Stimulated activated CD8-positive, alpha-beta memory T cell treated with anti-CD3 and anti-CD28 coated beads, Interleukin-15, amount 100 ng/mL, for 4 hours (primary cell): ENCODE measurements around the gene ULBP2.
"Not testable (repeated sequence)": the region's sequence is repeated elsewhere in the genome, so short reads cannot be mapped to it uniquely, and the experiment has no call there.

ENCODE experiments used
- DNase-seq, 2 donors: peaks; one replicate each; pipeline ENCODE4 v3.0.0-alpha.2; 2020; ENCODE audit warnings: low read depth in 2 of 2

ULBP2 gene

GRCh38 chr6:149927025-149927424 lies 14.8 kb upstream of the ULBP2 start:
- DNase-seq: not testable (repeated sequence)

- DNase-seq: no peak
Measured at GRCh38 chr6:149929422-149929821, 12.4 kb upstream of the ULBP2 start.

GRCh38 chr6:149931501-149931900 lies 10.3 kb upstream of the ULBP2 start:
- no peak for DNase-seq

GRCh38 chr6:149933036-149933435 lies 8.8 kb upstream of the ULBP2 start:
- DNase-seq: no peak

- no peak for DNase-seq
Measured at GRCh38 chr6:149933461-149933860, 8.4 kb upstream of the ULBP2 start.

GRCh38 chr6:149934249-149935156 lies 7.3 kb upstream of the ULBP2 start:
- peak in 1 of 2 donors; percentile 41 for DNase-seq

GRCh38 chr6:149935246-149935645 lies 6.6 kb upstream of the ULBP2 start:
- no peak for DNase-seq

- no peak for DNase-seq
Measured at GRCh38 chr6:149935668-149936067, 6.1 kb upstream of the ULBP2 start.

GRCh38 chr6:149936743-149937142 lies 5.1 kb upstream of the ULBP2 start:
- no peak for DNase-seq

GRCh38 chr6:149938013-149938570 lies 3.7 kb upstream of the ULBP2 start:
- DNase-seq: not testable (repeated sequence)

GRCh38 chr6:149938571-149939355 lies 3.1 kb upstream of the ULBP2 start:
- DNase-seq: no peak

- DNase-seq: no peak
Measured at GRCh38 chr6:149939356-149939648, 2.5 kb upstream of the ULBP2 start.

GRCh38 chr6:149939909-149940671 lies 1.7 kb upstream of the ULBP2 start:
- no peak for DNase-seq

GRCh38 chr6:149940672-149940982 lies 1.2 kb upstream of the ULBP2 start:
- DNase-seq: no peak

- no peak for DNase-seq
Measured at GRCh38 chr6:149942461-149942829, 631 bp downstream of the ULBP2 start.

- DNase-seq: not testable (repeated sequence)
Measured at GRCh38 chr6:149943321-149943720, 1.5 kb downstream of the ULBP2 start.

- not testable (repeated sequence) for DNase-seq
Measured at GRCh38 chr6:149945276-149945675, 3.5 kb downstream of the ULBP2 start.

- DNase-seq: not testable (repeated sequence)
Measured at GRCh38 chr6:149946631-149947030, 4.8 kb downstream of the ULBP2 start.

- not testable (repeated sequence) for DNase-seq
Measured at GRCh38 chr6:149947533-149947932, 5.7 kb downstream of the ULBP2 start.

- no peak for DNase-seq
Measured at GRCh38 chr6:149948011-149948410, 6.2 kb downstream of the ULBP2 start.

GRCh38 chr6:149948616-149949015 lies 6.8 kb downstream of the ULBP2 start:
- no peak for DNase-seq

GRCh38 chr6:149950423-149950822 lies 8.6 kb downstream of the ULBP2 start:
- no peak for DNase-seq
